Ascending aorta (tissue), 2 donors: Measurements from ENCODE around the gene LGR4. TPM values are rescaled to one million over a fixed set of nuclear protein-coding genes. Genes with fewer than 3 reads are reported as not detected.

Source experiments
- DNase-seq, 2 donors: peaks; one replicate each; pipeline ENCODE4 v3.0.0-alpha.2; 2019; ENCODE audit warnings: low spot score in 2 of 2
- H3K27ac ChIP-seq, 2 donors: fragments of 200-600 bp; sonication (generic); one replicate each; pipeline ENCODE4 v1.5.1; 2016 to 2017; ENCODE audit warnings: mild to moderate bottlenecking in 1 of 2
- H3K27me3 ChIP-seq: fragments of 200-600 bp; sonication (generic); one replicate; pipeline ENCODE4 v1.5.1; 2017
- H3K36me3 ChIP-seq, 2 donors: fragments of 200-600 bp; sonication (generic); one replicate each; pipeline ENCODE4 v1.5.1; 2016
- H3K4me1 ChIP-seq, 2 donors: fragments of 200-600 bp; sonication (generic); one replicate each; pipeline ENCODE4 v1.5.1; 2016 to 2017; ENCODE audit warnings: mild to moderate bottlenecking in 1 of 2
- H3K4me3 ChIP-seq, 2 donors: fragments of 200-600 bp; sonication (generic); one replicate each; pipeline ENCODE4 v1.5.1; 2016 to 2017; ENCODE audit warnings: mild to moderate bottlenecking in 1 of 2
- H3K9me3 ChIP-seq, 2 donors: fragments of 200-600 bp; sonication (generic); one replicate each; pipeline ENCODE4 v1.5.1; 2016
- CTCF ChIP-seq, 3 experiments: fragments of 200-600 bp in 2 of 3; fragments of 450-650 bp in 1 of 3; sonication (generic) in 2 of 3; IDR thresholded peaks; one replicate each; pipeline ENCODE4 v1.5.1; 2016 to 2019; ENCODE audit warnings: antibody characterized with exemption in 3 of 3, mild to moderate bottlenecking in 1 of 3, moderate library complexity in 1 of 3
- intact Hi-C: fragments of 100-400 bp; cut with DNase I; formaldehyde crosslinking; loops from one replicate; pipeline ENCODE4 v1.15.1; 2023
- total RNA-seq: library from RNA; depleted of rRNA; stranded (reverse); fragments of >200 nt; gene quantifications from one replicate; pipeline ENCODE4 v1.1.0, GENCODE V29; 2016

The LGR4 gene
- total RNA-seq, 1 donor from 2014 or later = 46.8 TPM

GRCh38 chr11:27425814-27426213 lies 46.8 kb downstream of the LGR4 start:
- no peak overlapping the region for H3K27ac ChIP-seq
- H3K4me1 ChIP-seq = no peaks in the 10 kb centered on the region
- no peak overlapping the region for H3K4me3 ChIP-seq
- no peaks in the 10 kb centered on the region for H3K27me3 ChIP-seq
- H3K9me3 ChIP-seq = no peaks in the 10 kb centered on the region
- H3K36me3 ChIP-seq = no peaks in the 10 kb centered on the region
- DNase-seq = no peak
- TF ChIP-seq CTCF (IDR thresholded peaks at IDR 0.05) = no peak
- intact Hi-C loops = no loop called here

- H3K4me1 ChIP-seq = no peaks in the 10 kb centered on the region
- no peak overlapping the region for H3K4me3 ChIP-seq
- no peaks in the 10 kb centered on the region for H3K27me3 ChIP-seq
- H3K36me3 ChIP-seq = no peaks in the 10 kb centered on the region
- H3K27ac ChIP-seq = no peak overlapping the region
- H3K9me3 ChIP-seq = no peaks in the 10 kb centered on the region
- TF ChIP-seq CTCF (IDR thresholded peaks at IDR 0.05) = no peak
- intact Hi-C loops = no loop called here
- no peak for DNase-seq
These were observed 49.5 kb downstream of the LGR4 start for GRCh38 chr11:27423125-27423524.

GRCh38 chr11:27421819-27422494 lies 50.6 kb downstream of the LGR4 start:
- H3K36me3 ChIP-seq = no peaks in the 10 kb centered on the region
- no peaks in the 10 kb centered on the region for H3K4me1 ChIP-seq
- H3K9me3 ChIP-seq = no peaks in the 10 kb centered on the region
- no peaks in the 10 kb centered on the region for H3K27me3 ChIP-seq
- no peak for TF ChIP-seq CTCF (IDR thresholded peaks at IDR 0.05)
- no peak overlapping the region for H3K27ac ChIP-seq
- no peak overlapping the region for H3K4me3 ChIP-seq
- intact Hi-C loops = no loop called here
- no peak for DNase-seq

GRCh38 chr11:27420722-27421572 lies 51.6 kb downstream of the LGR4 start:
- H3K4me3 ChIP-seq = no peak overlapping the region
- no peak for DNase-seq
- no peak overlapping the region for H3K27ac ChIP-seq
- no peaks in the 10 kb centered on the region for H3K9me3 ChIP-seq
- H3K36me3 ChIP-seq = no peaks in the 10 kb centered on the region
- intact Hi-C loops = no loop called here
- no peak for TF ChIP-seq CTCF (IDR thresholded peaks at IDR 0.05)
- no peaks in the 10 kb centered on the region for H3K27me3 ChIP-seq
- no peaks in the 10 kb centered on the region for H3K4me1 ChIP-seq

- no peaks in the 10 kb centered on the region for H3K9me3 ChIP-seq
- intact Hi-C loops = no loop called here
- no peaks in the 10 kb centered on the region for H3K27me3 ChIP-seq
- no peaks in the 10 kb centered on the region for H3K36me3 ChIP-seq
- H3K27ac ChIP-seq = no peak overlapping the region
- no peaks in the 10 kb centered on the region for H3K4me1 ChIP-seq
- no peak for TF ChIP-seq CTCF (IDR thresholded peaks at IDR 0.05)
- no peak overlapping the region for H3K4me3 ChIP-seq
- no peak for DNase-seq
These were observed 52.4 kb downstream of the LGR4 start for GRCh38 chr11:27420217-27420616.
